GM12878 (cell line): ENCODE data around the gene TM7SF2. TPM values are rescaled to one million over a fixed set of nuclear protein-coding genes. Genes with fewer than 3 reads are reported as not detected.
A peak's percentile ranks its signal among the peaks of the same experiment; 100 is the strongest.

Experiments used
- BCL11A ChIP-seq: IDR thresholded peaks from 2 replicates; pipeline ENCODE4 v1.6.1; 2011; ENCODE audit warnings: low read depth, low read length
- BMI1 ChIP-seq: fragments of 450-650 bp; IDR thresholded peaks from 2 replicates; pipeline ENCODE4 v1.6.1; 2016; ENCODE audit warnings: mild to moderate bottlenecking, moderate library complexity, borderline replicate concordance
- CUX1 ChIP-seq: IDR thresholded peaks from 2 replicates; pipeline ENCODE4 v1.6.1; 2012; ENCODE audit warnings: improper control_type of control experiment, low read depth, low read length; ENCODE audit not compliant: insufficient replicate concordance
- ETV6 ChIP-seq, 2 experiments: fragments of 450-650 bp in 1 of 2; IDR thresholded peaks in 1 of 2; conservative IDR thresholded peaks in 1 of 2; 2 replicates each; pipeline ENCODE4 v1.6.1; 2014; ENCODE audit warnings: antibody characterized with exemption in 1 of 2, borderline replicate concordance in 1 of 2, low read depth in 1 of 2, mild to moderate bottlenecking in 1 of 2, moderate library complexity in 1 of 2
- IKZF1 ChIP-seq: fragments of 450-650 bp; conservative IDR thresholded peaks from 2 replicates; pipeline ENCODE4 v1.6.1; 2017; ENCODE audit warnings: antibody characterized with exemption, mild to moderate bottlenecking
- JUND ChIP-seq: IDR thresholded peaks from 2 replicates; pipeline ENCODE4 v1.6.1; 2012; ENCODE audit warnings: low read depth, mild to moderate bottlenecking, low read length, improper control_type of control experiment, moderate library complexity
- MEF2B ChIP-seq: fragments of 450-650 bp; IDR thresholded peaks from 2 replicates; pipeline ENCODE4 v1.6.1; 2018; ENCODE audit warnings: mild to moderate bottlenecking, moderate library complexity; ENCODE audit not compliant: partially characterized antibody, poor library complexity, severe bottlenecking
- PML ChIP-seq: IDR thresholded peaks from 2 replicates; pipeline ENCODE4 v1.6.1; 2012; ENCODE audit warnings: low read length, inconsistent platforms
- REST ChIP-seq: IDR thresholded peaks from 2 replicates; pipeline ENCODE4 v1.6.1; 2012; ENCODE audit warnings: mild to moderate bottlenecking, low read depth, low read length
- STAT3 ChIP-seq: IDR thresholded peaks from 2 replicates; pipeline ENCODE4 v1.6.1; 2011; ENCODE audit warnings: low read depth, low read length, improper control_type of control experiment
- TCF12 ChIP-seq: IDR thresholded peaks from 2 replicates; pipeline ENCODE4 v1.6.1; 2011; ENCODE audit warnings: low read depth, mild to moderate bottlenecking, low read length
- YBX1 ChIP-seq: fragments of 450-650 bp; IDR thresholded peaks from 2 replicates; pipeline ENCODE4 v1.6.1; 2016; ENCODE audit warnings: antibody characterized with exemption
- YY1 ChIP-seq: IDR thresholded peaks from 2 replicates; pipeline ENCODE4 v1.6.1; 2011; ENCODE audit warnings: low read depth, mild to moderate bottlenecking, low read length
- ZNF384 ChIP-seq: IDR thresholded peaks from 2 replicates; pipeline ENCODE4 v1.6.1; 2012; ENCODE audit warnings: low read depth, mild to moderate bottlenecking, low read length, improper control_type of control experiment, borderline replicate concordance
- ZNF592 ChIP-seq: fragments of 450-650 bp; IDR thresholded peaks from 2 replicates; pipeline ENCODE4 v1.6.1; 2017; ENCODE audit warnings: mild to moderate bottlenecking, moderate library complexity
- ZSCAN29 ChIP-seq: fragments of 450-650 bp; IDR thresholded peaks from 2 replicates; pipeline ENCODE4 v1.6.1; 2017; ENCODE audit warnings: mild to moderate bottlenecking, moderate library complexity
- polyA plus RNA-seq, 11 experiments: library from polyadenylated mRNA; depleted of rRNA in 4 of 11; unstranded in 6 of 11; stranded (reverse) in 5 of 11; fragments of >200 nt; fragmentation: Nextera tagmentation in 4 of 11; fragmentation: Illumina TruSeq in 1 of 11; extraction: Ambion mirVana in 4 of 11; extraction: Trizol in 1 of 11; gene quantifications; 1 replicate in 1 of 11; 2 replicates in 10 of 11; pipeline versions ENCODE4 v1.2.1 to v1.2.3, GENCODE V29; 2011 to 2016; ENCODE audit warnings: inconsistent platforms in 2 of 11, missing spikeins in 2 of 11, low read depth in 1 of 11
- total RNA-seq, 4 experiments: library from RNA; depleted of rRNA in 3 of 4; stranded (reverse); fragments of >200 nt in 3 of 4; fragmentation: Illumina TruSeq in 1 of 4; extraction: Trizol in 1 of 4; gene quantifications; 2 replicates each; pipeline versions ENCODE4 v1.2.1 to v1.2.3, GENCODE V29; 2013 to 2021

TM7SF2 gene
- total and polyA plus RNA-seq, 10 of the 15 experiments (the other 5 are each of a cell fraction or from before 2014, with no cell fraction given), result 0.52 to 57.7 (median 20.7) TPM

- no peak for TF ChIP-seq CUX1
- peak; percentile 64; the same call in 1 of the 2 replicates for TF ChIP-seq ZNF592
- TF ChIP-seq ZSCAN29, result peak; percentile 88
- TF ChIP-seq TCF12, result peak; percentile 87
- peak; percentile 34; the same call in 1 of the 2 replicates for TF ChIP-seq BCL11A
- TF ChIP-seq IKZF1, result peak; percentile 99
- TF ChIP-seq ZNF384, result peak; percentile 59; the same call in 1 of the 2 replicates
- peak in 1 of 2 experiments; percentile 78; a peak in 2 of 4 replicates for TF ChIP-seq ETV6 (conservative IDR thresholded peaks at IDR 0.05 in 1 of 2, IDR thresholded peaks at IDR 0.05 in 1 of 2; ENCODE audit: borderline replicate concordance in 1 of 2, low read depth in 1 of 2)
- TF ChIP-seq YBX1, result no peak
- TF ChIP-seq YY1, result peak; percentile 96
- peak; percentile 87 for TF ChIP-seq PML
- no peak for TF ChIP-seq REST
- TF ChIP-seq BMI1, result no peak
- peak; percentile 95; the same call in 1 of the 2 replicates for TF ChIP-seq STAT3
- TF ChIP-seq JUND, result no peak
- peak; percentile 68 for TF ChIP-seq MEF2B
These were observed 15.5 kb upstream of the TM7SF2 start, which contains the start of gene VPS51 (continued) for GRCh38 chr11:65095974-65096806.
